Right lobe of liver (tissue), 4 donors: ENCODE results near the gene AFMID.
A peak's percentile ranks its signal among the peaks of the same experiment; 100 is the strongest.

Source experiments
- CTCF ChIP-seq, 4 donors: fragments of 200-600 bp in 3 of 4; fragments of 450-650 bp in 1 of 4; IDR thresholded peaks; one replicate each; pipeline versions ENCODE4 v1.5.1 to v1.8.0; 2016 to 2022; ENCODE audit warnings: antibody characterized with exemption in 4 of 4, mild to moderate bottlenecking in 2 of 4
- POLR2A ChIP-seq: fragments of 450-650 bp; IDR thresholded peaks from one replicate; pipeline ENCODE4 v1.6.1; 2017; ENCODE audit warnings: antibody characterized with exemption, mild to moderate bottlenecking
- donor health status: DM: no; HTN: no; CAD: no.
- donor health status: DM: no; HTN: no; CAD: no.
- donor health status: DM: no; HTN: yes; CAD: no.

GRCh38 chr17:78186692-78187595, at the start of gene AFMID, which contains the start of gene TK1:
- peak; percentile 85 for TF ChIP-seq POLR2A
- TF ChIP-seq CTCF (IDR thresholded peaks at IDR 0.05), result peak; percentile 81 to 90 (median 87)
